Measurements from ENCODE around the gene NENF.

NENF gene

GRCh38 chr1:212450331-212450881 is 17.7 kb downstream of the NENF start:
- H3K9me3 ChIP-seq (ENCODE audit: control insufficient read depth in 1 of 2, low read length in 2 of 2) = no peaks in the 10 kb centered on the region
- H3K36me3 ChIP-seq (ENCODE audit: control insufficient read depth in 1 of 2, insufficient read depth in 2 of 2, low read length in 2 of 2) = peaks cover 0 to 12% of the 10 kb centered on the region in 2 donors
- peaks cover 0 to 5% of the 10 kb centered on the region in 2 donors for H3K4me1 ChIP-seq (ENCODE audit: control insufficient read depth in 1 of 2, insufficient read depth in 2 of 2, low read length in 2 of 2)
- no peaks in the 10 kb centered on the region for H3K27me3 ChIP-seq (ENCODE audit: control insufficient read depth in 1 of 2, insufficient read depth in 2 of 2, low read length in 2 of 2)
- H3K27ac ChIP-seq (ENCODE audit: low read depth, low read length) = no peak overlapping the region
- H3K9ac ChIP-seq (ENCODE audit: low read depth in 1 of 2, low read length in 2 of 2) = no peak overlapping the region
- no peak overlapping the region for H3K4me3 ChIP-seq (ENCODE audit: low read depth in 1 of 2, low read length in 2 of 2)

- no peak overlapping the region for H3K4me3 ChIP-seq (ENCODE audit: low read depth in 1 of 2, low read length in 2 of 2)
- H3K4me1 ChIP-seq (ENCODE audit: control insufficient read depth in 1 of 2, insufficient read depth in 2 of 2, low read length in 2 of 2) = peaks cover 3 to 5% of the 10 kb centered on the region in 2 donors
- H3K36me3 ChIP-seq (ENCODE audit: control insufficient read depth in 1 of 2, insufficient read depth in 2 of 2, low read length in 2 of 2) = peaks cover 0 to 5% of the 10 kb centered on the region in 2 donors
- no peaks in the 10 kb centered on the region for H3K27me3 ChIP-seq (ENCODE audit: control insufficient read depth in 1 of 2, insufficient read depth in 2 of 2, low read length in 2 of 2)
- H3K27ac ChIP-seq (ENCODE audit: low read depth, low read length) = no peak overlapping the region
- H3K9me3 ChIP-seq (ENCODE audit: control insufficient read depth in 1 of 2, low read length in 2 of 2) = no peaks in the 10 kb centered on the region
- H3K9ac ChIP-seq (ENCODE audit: low read depth in 1 of 2, low read length in 2 of 2) = no peak overlapping the region
These were observed 18.9 kb downstream of the NENF start for GRCh38 chr1:212451416-212452322.

- no peaks in the 10 kb centered on the region for H3K36me3 ChIP-seq (ENCODE audit: control insufficient read depth in 1 of 2, insufficient read depth in 2 of 2, low read length in 2 of 2)
- H3K4me1 ChIP-seq (ENCODE audit: control insufficient read depth in 1 of 2, insufficient read depth in 2 of 2, low read length in 2 of 2) = peaks cover 3 to 5% of the 10 kb centered on the region in 2 donors
- no peaks in the 10 kb centered on the region for H3K27me3 ChIP-seq (ENCODE audit: control insufficient read depth in 1 of 2, insufficient read depth in 2 of 2, low read length in 2 of 2)
- H3K27ac ChIP-seq (ENCODE audit: low read depth, low read length) = no peak overlapping the region
- H3K4me3 ChIP-seq (ENCODE audit: low read depth in 1 of 2, low read length in 2 of 2) = no peak overlapping the region
- H3K9ac ChIP-seq (ENCODE audit: low read depth in 1 of 2, low read length in 2 of 2) = no peak overlapping the region
- no peaks in the 10 kb centered on the region for H3K9me3 ChIP-seq (ENCODE audit: control insufficient read depth in 1 of 2, low read length in 2 of 2)
These were observed 19.8 kb downstream of the NENF start for GRCh38 chr1:212452323-212453155.

- Histone ChIP-seq H3K36me3 (ENCODE audit: control insufficient read depth in 1 of 2, insufficient read depth in 2 of 2, low read length in 2 of 2) (no peaks in the 10 kb centered on the region), H3K27me3 (ENCODE audit: control insufficient read depth in 1 of 2, insufficient read depth in 2 of 2, low read length in 2 of 2) (no peaks in the 10 kb centered on the region), H3K27ac (ENCODE audit: low read depth, low read length) (no peak overlapping the region), H3K4me3 (ENCODE audit: low read depth in 1 of 2, low read length in 2 of 2) (no peak overlapping the region), H3K9me3 (ENCODE audit: control insufficient read depth in 1 of 2, low read length in 2 of 2) (peaks cover 0 to 4% of the 10 kb centered on the region in 2 donors), H3K9ac (ENCODE audit: low read depth in 1 of 2, low read length in 2 of 2) (no peak overlapping the region), H3K4me1 (ENCODE audit: control insufficient read depth in 1 of 2, insufficient read depth in 2 of 2, low read length in 2 of 2) (peaks cover 3 to 5% of the 10 kb centered on the region in 2 donors)
These were observed 20.6 kb downstream of the NENF start for GRCh38 chr1:212453156-212453857.

- Histone ChIP-seq H3K4me3 (ENCODE audit: low read depth in 1 of 2, low read length in 2 of 2) (no peak overlapping the region), H3K9ac (ENCODE audit: low read depth in 1 of 2, low read length in 2 of 2) (no peak overlapping the region), H3K36me3 (ENCODE audit: control insufficient read depth in 1 of 2, insufficient read depth in 2 of 2, low read length in 2 of 2) (no peaks in the 10 kb centered on the region), H3K4me1 (ENCODE audit: control insufficient read depth in 1 of 2, insufficient read depth in 2 of 2, low read length in 2 of 2) (peaks cover 3 to 5% of the 10 kb centered on the region in 2 donors), H3K27ac (ENCODE audit: low read depth, low read length) (no peak overlapping the region), H3K9me3 (ENCODE audit: control insufficient read depth in 1 of 2, low read length in 2 of 2) (peaks cover 0 to 4% of the 10 kb centered on the region in 2 donors), H3K27me3 (ENCODE audit: control insufficient read depth in 1 of 2, insufficient read depth in 2 of 2, low read length in 2 of 2) (no peaks in the 10 kb centered on the region)
These were observed 22.0 kb downstream of the NENF start for GRCh38 chr1:212454741-212455140.

GRCh38 chr1:212455401-212455800 is 22.7 kb downstream of the NENF start:
- Histone ChIP-seq H3K4me3 (ENCODE audit: low read depth in 1 of 2, low read length in 2 of 2) (no peak overlapping the region), H3K27me3 (ENCODE audit: control insufficient read depth in 1 of 2, insufficient read depth in 2 of 2, low read length in 2 of 2) (no peaks in the 10 kb centered on the region), H3K36me3 (ENCODE audit: control insufficient read depth in 1 of 2, insufficient read depth in 2 of 2, low read length in 2 of 2) (no peaks in the 10 kb centered on the region), H3K9ac (ENCODE audit: low read depth in 1 of 2, low read length in 2 of 2) (no peak overlapping the region), H3K27ac (ENCODE audit: low read depth, low read length) (no peak overlapping the region), H3K9me3 (ENCODE audit: control insufficient read depth in 1 of 2, low read length in 2 of 2) (peaks cover 0 to 4% of the 10 kb centered on the region in 2 donors), H3K4me1 (ENCODE audit: control insufficient read depth in 1 of 2, insufficient read depth in 2 of 2, low read length in 2 of 2) (peaks cover 3 to 5% of the 10 kb centered on the region in 2 donors)

- no peak overlapping the region for H3K27ac ChIP-seq (ENCODE audit: low read depth, low read length)
- no peaks in the 10 kb centered on the region for H3K36me3 ChIP-seq (ENCODE audit: control insufficient read depth in 1 of 2, insufficient read depth in 2 of 2, low read length in 2 of 2)
- peaks cover 3 to 5% of the 10 kb centered on the region in 2 donors for H3K4me1 ChIP-seq (ENCODE audit: control insufficient read depth in 1 of 2, insufficient read depth in 2 of 2, low read length in 2 of 2)
- H3K4me3 ChIP-seq (ENCODE audit: low read depth in 1 of 2, low read length in 2 of 2) = no peak overlapping the region
- no peak overlapping the region for H3K9ac ChIP-seq (ENCODE audit: low read depth in 1 of 2, low read length in 2 of 2)
- H3K27me3 ChIP-seq (ENCODE audit: control insufficient read depth in 1 of 2, insufficient read depth in 2 of 2, low read length in 2 of 2) = no peaks in the 10 kb centered on the region
- H3K9me3 ChIP-seq (ENCODE audit: control insufficient read depth in 1 of 2, low read length in 2 of 2) = peaks cover 0 to 4% of the 10 kb centered on the region in 2 donors
These were observed 23.2 kb downstream of the NENF start for GRCh38 chr1:212455803-212456528.

GRCh38 chr1:212457740-212458338 is 25.1 kb downstream of the NENF start:
- Histone ChIP-seq H3K4me3 (ENCODE audit: low read depth in 1 of 2, low read length in 2 of 2) (no peak overlapping the region), H3K27ac (ENCODE audit: low read depth, low read length) (no peak overlapping the region), H3K9me3 (ENCODE audit: control insufficient read depth in 1 of 2, low read length in 2 of 2) (peaks cover 0 to 4% of the 10 kb centered on the region in 2 donors), H3K9ac (ENCODE audit: low read depth in 1 of 2, low read length in 2 of 2) (no peak overlapping the region), H3K4me1 (ENCODE audit: control insufficient read depth in 1 of 2, insufficient read depth in 2 of 2, low read length in 2 of 2) (peaks cover 0 to 3% of the 10 kb centered on the region in 2 donors), H3K27me3 (ENCODE audit: control insufficient read depth in 1 of 2, insufficient read depth in 2 of 2, low read length in 2 of 2) (no peaks in the 10 kb centered on the region), H3K36me3 (ENCODE audit: control insufficient read depth in 1 of 2, insufficient read depth in 2 of 2, low read length in 2 of 2) (no peaks in the 10 kb centered on the region)

- no peak overlapping the region for H3K27ac ChIP-seq (ENCODE audit: low read depth, low read length)
- H3K36me3 ChIP-seq (ENCODE audit: control insufficient read depth in 1 of 2, insufficient read depth in 2 of 2, low read length in 2 of 2) = no peaks in the 10 kb centered on the region
- H3K9ac ChIP-seq (ENCODE audit: low read depth in 1 of 2, low read length in 2 of 2) = no peak overlapping the region
- H3K27me3 ChIP-seq (ENCODE audit: control insufficient read depth in 1 of 2, insufficient read depth in 2 of 2, low read length in 2 of 2) = no peaks in the 10 kb centered on the region
- peaks cover 0 to 4% of the 10 kb centered on the region in 2 donors for H3K9me3 ChIP-seq (ENCODE audit: control insufficient read depth in 1 of 2, low read length in 2 of 2)
- no peak overlapping the region for H3K4me3 ChIP-seq (ENCODE audit: low read depth in 1 of 2, low read length in 2 of 2)
- H3K4me1 ChIP-seq (ENCODE audit: control insufficient read depth in 1 of 2, insufficient read depth in 2 of 2, low read length in 2 of 2) = peaks cover 0 to 3% of the 10 kb centered on the region in 2 donors
These were observed 26.1 kb downstream of the NENF start for GRCh38 chr1:212458817-212459216.
